IPS-18a (cell line): ENCODE measurements around the gene CNNM3.
"Not testable (repeated sequence)": the region's sequence is repeated elsewhere in the genome, so short reads cannot be mapped to it uniquely, and the experiment has no call there.

ENCODE experiments used
- H3K27ac ChIP-seq: one replicate; pipeline ENCODE4 v1.5.1; 2013; ENCODE audit warnings: low read length
- H3K27me3 ChIP-seq: one replicate; pipeline ENCODE4 v1.6.1; 2013; ENCODE audit warnings: mild to moderate bottlenecking, low read length; ENCODE audit not compliant: control insufficient read depth, insufficient read depth
- H3K36me3 ChIP-seq: one replicate; pipeline ENCODE4 v1.6.1; 2013; ENCODE audit warnings: low read depth, low read length; ENCODE audit not compliant: control insufficient read depth
- H3K4me1 ChIP-seq: one replicate; pipeline ENCODE4 v1.6.1; 2013; ENCODE audit warnings: low read depth, low read length; ENCODE audit not compliant: control insufficient read depth
- H3K4me3 ChIP-seq: one replicate; pipeline ENCODE4 v1.5.1; 2013; ENCODE audit warnings: low read length
- H3K9ac ChIP-seq: one replicate; pipeline ENCODE4 v1.6.1; 2013; ENCODE audit warnings: mild to moderate bottlenecking, low read length, moderate library complexity
- H3K9me3 ChIP-seq: one replicate; pipeline ENCODE4 v1.6.1; 2013; ENCODE audit warnings: low read depth, low read length; ENCODE audit not compliant: control insufficient read depth

The CNNM3 gene

DNA sequence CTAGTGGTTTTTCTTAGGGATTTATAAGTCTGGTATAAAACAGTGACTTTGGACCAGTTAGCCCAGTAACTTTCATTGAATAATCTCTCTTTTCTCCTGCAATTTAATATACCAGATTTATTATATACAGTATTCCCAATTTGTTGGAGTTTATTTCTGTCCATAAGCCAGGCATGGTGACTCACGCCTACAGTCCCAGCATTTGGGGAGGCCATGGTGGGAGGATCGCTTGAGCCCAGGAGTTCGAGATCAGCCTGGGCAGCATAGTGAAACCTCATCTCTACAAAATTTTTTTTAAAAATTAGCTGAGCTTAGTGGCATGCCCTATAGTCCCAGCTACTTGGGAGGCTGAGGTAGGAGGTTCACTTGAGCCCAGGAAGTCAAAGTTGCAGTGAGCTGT, 28.7 kb upstream of the CNNM3 start:
- H3K4me3 ChIP-seq = no peak overlapping the region
- H3K4me1 ChIP-seq = no peaks in the 10 kb centered on the region
- H3K27me3 ChIP-seq = no peaks in the 10 kb centered on the region
- H3K9me3 ChIP-seq = no peaks in the 10 kb centered on the region
- H3K9ac ChIP-seq = no peak overlapping the region
- H3K36me3 ChIP-seq = no peaks in the 10 kb centered on the region
- no peak overlapping the region for H3K27ac ChIP-seq

- no peaks in the 10 kb centered on the region for H3K9me3 ChIP-seq
- no peak overlapping the region for H3K9ac ChIP-seq
- no peaks in the 10 kb centered on the region for H3K27me3 ChIP-seq
- H3K27ac ChIP-seq = no peak overlapping the region
- no peaks in the 10 kb centered on the region for H3K4me1 ChIP-seq
- no peak overlapping the region for H3K4me3 ChIP-seq
- H3K36me3 ChIP-seq = no peaks in the 10 kb centered on the region
Measured at GRCh38 chr2:96788442-96789244, 27.4 kb upstream of the CNNM3 start.

DNA sequence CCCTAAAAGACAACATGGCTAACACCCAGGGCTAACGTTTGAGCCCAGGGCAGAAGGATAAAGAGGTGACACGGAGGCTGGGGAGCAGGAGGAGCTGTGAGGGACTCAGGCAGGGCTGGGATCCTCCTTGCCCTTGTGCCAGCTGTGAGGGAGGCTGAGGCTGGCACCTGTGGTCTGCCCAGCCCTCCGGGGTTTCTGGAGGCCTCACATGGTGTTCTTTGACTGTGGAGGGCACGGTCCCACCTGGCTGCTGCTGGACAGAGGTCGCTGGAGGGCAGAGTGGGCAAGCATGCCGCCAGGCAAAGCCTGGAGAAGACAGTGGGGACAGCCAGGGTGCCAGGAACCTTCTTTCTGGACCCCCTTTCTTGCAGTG, 26.8 kb upstream of the CNNM3 start:
- Histone ChIP-seq H3K9me3 (no peaks in the 10 kb centered on the region), H3K4me1 (no peaks in the 10 kb centered on the region), H3K9ac (no peak overlapping the region), H3K36me3 (no peaks in the 10 kb centered on the region), H3K4me3 (no peak overlapping the region), H3K27ac (no peak overlapping the region), H3K27me3 (no peaks in the 10 kb centered on the region)

GRCh38 chr2:96792772-96793749, 23.0 kb upstream of the CNNM3 start:
- H3K27me3 ChIP-seq = no peaks in the 10 kb centered on the region
- H3K4me3 ChIP-seq = no peak overlapping the region
- no peaks in the 10 kb centered on the region for H3K9me3 ChIP-seq
- no peak overlapping the region for H3K27ac ChIP-seq
- no peak overlapping the region for H3K9ac ChIP-seq
- no peaks in the 10 kb centered on the region for H3K4me1 ChIP-seq
- no peaks in the 10 kb centered on the region for H3K36me3 ChIP-seq

- no peaks in the 10 kb centered on the region for H3K36me3 ChIP-seq
- no peaks in the 10 kb centered on the region for H3K4me1 ChIP-seq
- no peak overlapping the region for H3K4me3 ChIP-seq
- no peak overlapping the region for H3K9ac ChIP-seq
- no peaks in the 10 kb centered on the region for H3K27me3 ChIP-seq
- no peaks in the 10 kb centered on the region for H3K9me3 ChIP-seq
- H3K27ac ChIP-seq = no peak overlapping the region
Measured at GRCh38 chr2:96795076-96795475, 21.0 kb upstream of the CNNM3 start.

DNA sequence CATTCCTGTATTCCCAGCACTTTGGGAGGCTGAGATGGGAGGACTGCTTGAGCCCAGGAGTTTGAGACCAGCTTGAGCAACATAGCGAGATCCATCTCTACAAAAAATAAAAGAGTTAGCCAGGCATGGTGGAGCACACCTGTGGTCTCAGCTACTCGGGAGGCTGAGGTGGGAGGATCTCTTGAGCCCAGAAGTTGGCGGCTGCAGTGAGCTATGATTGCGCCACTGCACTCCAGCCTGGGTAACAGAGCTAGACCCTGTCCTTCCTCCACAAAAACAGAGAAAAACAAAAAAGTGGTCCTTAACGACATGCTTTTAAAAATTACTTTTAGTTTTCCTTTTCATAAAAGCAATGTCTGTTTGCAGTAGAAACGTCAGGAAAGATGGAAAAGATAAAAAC, 19.6 kb upstream of the CNNM3 start:
- H3K9ac ChIP-seq = not testable (repeated sequence)

GRCh38 chr2:96797066-96797625, 18.9 kb upstream of the CNNM3 start:
- H3K9me3 ChIP-seq = no peaks in the 10 kb centered on the region
- H3K36me3 ChIP-seq = no peaks in the 10 kb centered on the region
- H3K27ac ChIP-seq = no peak overlapping the region
- H3K4me3 ChIP-seq = no peak overlapping the region
- no peak overlapping the region for H3K9ac ChIP-seq
- no peaks in the 10 kb centered on the region for H3K4me1 ChIP-seq
- H3K27me3 ChIP-seq = no peaks in the 10 kb centered on the region

More for the DNA sequence above, 19.6 kb upstream of the CNNM3 start:
- not testable (repeated sequence) for H3K4me1 ChIP-seq, H3K27ac ChIP-seq, H3K4me3 ChIP-seq, H3K27me3 ChIP-seq, H3K36me3 ChIP-seq, H3K9me3 ChIP-seq

DNA sequence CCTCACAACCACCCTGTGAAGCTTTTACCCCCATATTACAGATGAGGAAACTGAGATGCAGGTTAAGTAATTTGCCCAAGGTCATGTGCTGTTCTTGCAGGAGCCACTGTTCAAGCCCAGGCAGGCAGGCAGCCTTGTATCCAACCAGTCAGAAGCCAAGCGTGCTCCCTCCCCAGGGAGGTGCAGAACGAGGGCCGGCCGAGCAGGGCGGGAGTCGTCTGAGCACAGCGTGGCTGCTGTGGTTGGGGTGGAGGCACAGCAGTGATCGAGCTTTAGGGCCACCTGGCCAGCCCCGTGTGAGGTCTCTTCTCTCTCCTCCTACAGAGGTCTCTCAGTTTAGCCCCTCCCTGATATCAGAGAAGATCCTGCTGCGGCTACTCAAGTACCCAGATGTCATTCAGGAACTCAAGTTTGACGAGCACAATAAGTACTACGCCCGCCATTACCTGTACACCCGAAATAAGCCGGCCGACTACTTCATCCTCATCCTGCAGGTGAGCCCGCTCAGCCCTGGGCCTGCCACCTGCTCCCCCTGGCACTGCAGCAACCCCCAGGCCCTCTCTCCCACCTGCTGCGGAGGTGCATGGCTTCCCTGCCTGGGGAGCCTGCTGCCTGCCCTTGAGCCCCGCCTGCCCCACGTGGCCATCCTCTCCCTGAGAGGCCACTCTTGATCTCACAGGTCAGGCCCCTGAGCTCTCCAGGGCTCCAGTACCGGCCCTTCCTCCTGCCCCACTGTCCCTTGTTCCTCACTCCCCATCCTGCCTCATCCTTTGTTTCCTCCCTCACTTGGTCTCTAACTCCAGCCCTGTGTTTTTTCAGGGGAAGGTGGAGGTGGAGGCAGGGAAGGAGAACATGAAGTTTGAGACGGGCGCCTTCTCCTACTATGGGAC, 17.1 kb upstream of the CNNM3 start:
- no peaks in the 10 kb centered on the region for H3K27me3 ChIP-seq
- H3K27ac ChIP-seq = no peak overlapping the region
- no peaks in the 10 kb centered on the region for H3K4me1 ChIP-seq
- no peak overlapping the region for H3K9ac ChIP-seq
- H3K4me3 ChIP-seq = no peak overlapping the region
- H3K9me3 ChIP-seq = no peaks in the 10 kb centered on the region
- H3K36me3 ChIP-seq = no peaks in the 10 kb centered on the region

DNA sequence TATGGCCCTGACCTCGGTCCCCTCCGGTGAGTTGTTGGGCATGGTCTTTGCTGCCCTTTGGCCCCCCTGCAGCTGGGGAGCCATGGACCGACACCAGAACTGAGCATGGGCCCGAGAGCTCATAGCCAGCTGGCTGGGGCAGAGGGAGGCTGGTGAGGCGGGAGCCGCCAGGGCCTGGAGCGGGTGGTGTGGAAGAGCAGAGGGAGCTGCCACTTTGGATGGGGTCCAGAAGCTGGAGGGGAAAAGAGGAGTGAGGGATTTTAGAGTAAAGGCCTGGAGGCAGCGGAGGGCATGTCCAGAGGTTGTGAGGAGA, 16.5 kb upstream of the CNNM3 start:
- H3K4me1 ChIP-seq = no peaks in the 10 kb centered on the region
- H3K36me3 ChIP-seq = no peaks in the 10 kb centered on the region
- no peak overlapping the region for H3K27ac ChIP-seq
- no peaks in the 10 kb centered on the region for H3K9me3 ChIP-seq
- H3K27me3 ChIP-seq = no peaks in the 10 kb centered on the region
- H3K9ac ChIP-seq = no peak overlapping the region
- no peak overlapping the region for H3K4me3 ChIP-seq

DNA sequence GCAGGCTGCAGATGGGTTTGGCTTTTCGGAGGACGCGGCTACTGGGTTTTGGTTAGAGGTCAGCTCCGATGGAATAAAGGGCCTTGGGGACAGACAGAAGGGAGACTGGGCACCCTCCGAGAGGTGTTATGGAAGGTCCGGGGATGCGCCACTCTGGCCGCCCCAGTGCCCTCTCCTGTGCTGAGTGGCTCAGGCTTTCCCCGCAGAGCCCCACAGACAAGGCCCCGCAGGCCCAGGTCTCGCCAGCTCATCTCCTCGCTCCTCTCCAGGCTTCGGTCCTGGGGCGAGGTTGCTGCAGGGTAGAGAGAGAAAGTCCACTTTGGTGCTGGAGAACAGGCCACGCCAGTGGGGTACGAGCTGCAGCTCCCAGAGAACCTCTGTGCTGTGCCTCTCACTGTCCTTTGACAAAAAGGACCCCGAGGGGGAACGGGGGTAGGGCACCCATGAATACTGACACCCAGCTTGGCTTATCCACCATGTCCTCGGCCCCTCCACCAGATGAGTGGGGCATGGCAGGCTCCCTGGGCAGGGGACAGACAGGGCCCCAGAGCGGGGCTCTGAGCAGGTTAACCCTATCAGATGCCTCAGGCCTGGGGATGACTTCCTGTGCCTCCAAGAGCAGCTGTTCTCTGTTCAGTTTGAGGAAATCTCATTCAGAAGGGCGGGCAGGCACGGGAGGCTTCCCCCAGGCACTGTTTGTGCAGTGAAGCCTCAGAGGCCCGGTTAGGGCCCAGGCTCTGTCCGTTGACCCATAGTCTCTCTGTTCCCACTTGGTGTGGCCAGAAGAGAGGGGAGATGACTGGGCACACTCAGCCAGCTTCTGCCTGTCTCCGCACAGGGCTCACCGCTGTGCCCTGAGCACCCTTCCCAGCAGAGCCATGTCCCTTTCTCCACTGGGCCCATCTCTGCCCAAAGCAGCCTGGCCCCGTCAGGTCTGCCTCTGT, 15.7 kb upstream of the CNNM3 start:
- H3K9me3 ChIP-seq = no peaks in the 10 kb centered on the region
- no peak overlapping the region for H3K4me3 ChIP-seq
- H3K27ac ChIP-seq = no peak overlapping the region
- H3K36me3 ChIP-seq = no peaks in the 10 kb centered on the region
- no peaks in the 10 kb centered on the region for H3K27me3 ChIP-seq
- H3K4me1 ChIP-seq = no peaks in the 10 kb centered on the region
- H3K9ac ChIP-seq = no peak overlapping the region
